GM12878 (cell line): ENCODE results near the gene DSE. TPM values are rescaled to one million over a fixed set of nuclear protein-coding genes. Genes with fewer than 3 reads are reported as not detected.

Experiments used
- ATAC-seq: fragments of 200-7000 bp; cut with Tn5 transposase; 3 replicates; pipeline ENCODE4 v1.9.1; 2020; ENCODE audit warnings: mild to moderate bottlenecking, moderate library complexity
- BruUV-seq: library from RNA; stranded (reverse); fragments of 400-500 nt; replicated peaks from 2 replicates; lab custom pipeline; 2021; lab: Mats Ljungman, UMichigan
- CTCF ChIA-PET: fragments of 300-600 bp; sonication (Branson Sonifier 250); formaldehyde crosslinking; extraction: SDS; loops from one replicate; lab custom pipeline; 2021; ENCODE audit warnings: inconsistent platforms; lab: Yijun Ruan, JAX
- POLR2A ChIA-PET: fragments of 350-600 bp; formaldehyde crosslinking; extraction: SDS; loops from one replicate; lab custom pipeline; 2021; ENCODE audit warnings: inconsistent platforms; lab: Charles Lee
- RAD21 ChIA-PET: fragments of 300-600 bp; sonication (Branson Sonifier 250); formaldehyde crosslinking; loops from one replicate; lab custom pipeline; 2023; ENCODE audit warnings: antibody characterized with exemption; ENCODE audit not compliant: unreplicated experiment; lab: Charles Lee
- SMC1A ChIA-PET: fragments of 300-600 bp; sonication (Branson Sonifier 250); formaldehyde crosslinking; loops from one replicate; lab custom pipeline; 2023; ENCODE audit not compliant: unreplicated experiment, uncharacterized antibody; lab: Charles Lee
- DNase-seq: peaks from one replicate; pipeline ENCODE4 v3.0.0-alpha.2; 2011; ENCODE audit warnings: low read depth, low spot score
- FAIRE-seq: peaks from 3 replicates; lab custom pipeline; 2011; peaks lifted over from hg19 to GRCh38; lab: Jason Lieb, UNC
- H2AFZ ChIP-seq: 2 replicates; pipeline ENCODE4 v1.6.0; 2011; ENCODE audit warnings: low read depth, low read length, control low read depth; ENCODE audit not compliant: control insufficient read depth
- H3K27ac ChIP-seq: 2 replicates; pipeline ENCODE4 v1.5.1; 2011; ENCODE audit warnings: control low read depth; ENCODE audit not compliant: control insufficient read depth, insufficient read depth
- H3K27me3 ChIP-seq, 2 experiments: replicated peaks in 1 of 2; 2 replicates each; pipeline versions ENCODE4 v1.6.0 to v1.6.1; 2011; ENCODE audit warnings: low read length in 1 of 2; ENCODE audit not compliant: control insufficient read depth in 2 of 2, insufficient read depth in 2 of 2
- H3K36me3 ChIP-seq, 2 experiments: 2 replicates each; pipeline ENCODE4 v1.5.1; 2011; ENCODE audit warnings: low read length in 1 of 2; ENCODE audit not compliant: control insufficient read depth in 2 of 2, insufficient read depth in 2 of 2
- H3K4me1 ChIP-seq: 2 replicates; pipeline ENCODE4 v1.6.1; 2011; ENCODE audit warnings: mild to moderate bottlenecking, low read length, moderate library complexity, mixed read lengths; ENCODE audit not compliant: control insufficient read depth, insufficient read depth
- H3K4me2 ChIP-seq: 2 replicates; pipeline ENCODE4 v1.6.0; 2011; ENCODE audit warnings: control low read depth; ENCODE audit not compliant: control insufficient read depth, insufficient read depth
- H3K4me3 ChIP-seq: fragments of 200-600 bp; sonication (generic); 2 replicates; pipeline ENCODE4 v1.5.1; 2016
- H3K79me2 ChIP-seq: 2 replicates; pipeline ENCODE4 v1.6.0; 2011; ENCODE audit warnings: low read length; ENCODE audit not compliant: control insufficient read depth, insufficient read depth
- H3K9ac ChIP-seq: 2 replicates; pipeline ENCODE4 v1.8.0; 2011; ENCODE audit warnings: low read length, control low read depth, mixed read lengths; ENCODE audit not compliant: control insufficient read depth, insufficient read depth
- H3K9me3 ChIP-seq: replicated peaks from 3 replicates; pipeline ENCODE4 v1.5.1; 2011; ENCODE audit warnings: mild to moderate bottlenecking, low read length; ENCODE audit not compliant: control insufficient read depth, insufficient read depth
- H4K20me1 ChIP-seq: 2 replicates; pipeline ENCODE4 v1.6.0; 2011; ENCODE audit not compliant: control insufficient read depth, insufficient read depth
- IKZF2 ChIP-seq, 2 experiments: fragments of 450-650 bp; IDR thresholded peaks; 2 replicates each; pipeline ENCODE4 v1.6.1; 2017; ENCODE audit warnings: mild to moderate bottlenecking in 2 of 2, moderate library complexity in 2 of 2
- MYC ChIP-seq: IDR thresholded peaks from 2 replicates; pipeline ENCODE4 v1.6.1; 2011; ENCODE audit warnings: mild to moderate bottlenecking, low read length, moderate library complexity, inconsistent platforms; ENCODE audit not compliant: insufficient read depth, insufficient replicate concordance, insufficient read length, severe bottlenecking
- NR2C1 ChIP-seq: fragments of 450-650 bp; IDR thresholded peaks from 2 replicates; pipeline ENCODE4 v1.6.1; 2017; ENCODE audit warnings: antibody characterized with exemption, mild to moderate bottlenecking, moderate library complexity
- NR2C2 ChIP-seq: IDR thresholded peaks from 2 replicates; pipeline ENCODE4 v1.6.1; 2011; ENCODE audit warnings: borderline replicate concordance, low read depth; ENCODE audit not compliant: control insufficient read depth, insufficient read length
- POU2F2 ChIP-seq: IDR thresholded peaks from 3 replicates; pipeline ENCODE4 v1.6.1; 2011; ENCODE audit warnings: low read depth, mild to moderate bottlenecking, low read length, borderline replicate concordance
- SMAD1 ChIP-seq: fragments of 450-650 bp; IDR thresholded peaks from 2 replicates; pipeline ENCODE4 v1.6.1; 2018; ENCODE audit warnings: mild to moderate bottlenecking, low read depth; ENCODE audit not compliant: partially characterized antibody
- SUPT20H ChIP-seq: IDR thresholded peaks from 2 replicates; pipeline ENCODE4 v1.6.1; 2011; ENCODE audit warnings: low read depth, mild to moderate bottlenecking, low read length, moderate library complexity, borderline replicate concordance; ENCODE audit not compliant: control insufficient read depth
- SUZ12 ChIP-seq: fragments of 200-600 bp; sonication (generic); IDR thresholded peaks from one replicate; pipeline ENCODE4 v1.6.1; 2018; ENCODE audit warnings: antibody characterized with exemption, mild to moderate bottlenecking; ENCODE audit not compliant: unreplicated experiment
- ZNF274 ChIP-seq: IDR thresholded peaks from one replicate; pipeline ENCODE4 v1.8.0; 2011; ENCODE audit not compliant: insufficient read length, insufficient read depth
- WGBS: methylation state at CpG from one replicate; pipeline ENCODE4 v1.1.6; 2016; ENCODE audit warnings: low lambda C conversion rate; ENCODE audit not compliant: insufficient replicate concordance, insufficient coverage; ENCODE audit errors: missing lambda C conversion rate; 5-methylcytosine and 5-hydroxymethylcytosine counted together
- in situ Hi-C: fragments of 300-500 bp; cut with MboI; formaldehyde crosslinking; loops from 9 replicates; pipeline ENCODE4 v1.14.3; 2018; ENCODE audit warnings: mixed read lengths
- intact Hi-C: fragments of 100-400 bp; cut with micrococcal nuclease; formaldehyde crosslinking; loops from one replicate; pipeline ENCODE4 v1.14.2; 2022; ENCODE audit not compliant: unreplicated experiment
- polyA plus RNA-seq, 11 experiments: library from polyadenylated mRNA; depleted of rRNA in 4 of 11; unstranded in 6 of 11; stranded (reverse) in 5 of 11; fragments of >200 nt; fragmentation: Nextera tagmentation in 4 of 11; fragmentation: Illumina TruSeq in 1 of 11; extraction: Ambion mirVana in 4 of 11; extraction: Trizol in 1 of 11; gene quantifications; 1 replicate in 1 of 11; 2 replicates in 10 of 11; pipeline versions ENCODE4 v1.2.1 to v1.2.3, GENCODE V29; 2011 to 2016; ENCODE audit warnings: inconsistent platforms in 2 of 11, missing spikeins in 2 of 11, low read depth in 1 of 11
- total RNA-seq, 4 experiments: library from RNA; depleted of rRNA in 3 of 4; stranded (reverse); fragments of >200 nt in 3 of 4; fragmentation: Illumina TruSeq in 1 of 4; extraction: Trizol in 1 of 4; gene quantifications; 2 replicates each; pipeline versions ENCODE4 v1.2.1 to v1.2.3, GENCODE V29; 2013 to 2021
- TF ChIP-seq, protein P1 (sequence below): IDR thresholded peaks from 2 replicates; pipeline ENCODE4 v1.6.1; 2012; ENCODE audit warnings: low read length, inconsistent platforms
- TF ChIP-seq, protein P2 (sequence below), 3 experiments: IDR thresholded peaks in 2 of 3; conservative IDR thresholded peaks in 1 of 3; 2 replicates each; pipeline ENCODE4 v1.5.1; 2011; ENCODE audit warnings: low read depth in 3 of 3, low read length in 3 of 3, mild to moderate bottlenecking in 3 of 3, control low read depth in 2 of 3, moderate library complexity in 2 of 3, inconsistent platforms in 1 of 3, mixed read lengths in 1 of 3; ENCODE audit not compliant: control insufficient read depth in 2 of 3, insufficient read depth in 1 of 3; ENCODE audit errors: extremely low read depth in 1 of 3

The DSE gene
- total and polyA plus RNA-seq, 10 of the 15 experiments (the other 5 are each of a cell fraction or from before 2014, with no cell fraction given) = 12.6 to 76.4 (median 43.0) TPM

DNA sequence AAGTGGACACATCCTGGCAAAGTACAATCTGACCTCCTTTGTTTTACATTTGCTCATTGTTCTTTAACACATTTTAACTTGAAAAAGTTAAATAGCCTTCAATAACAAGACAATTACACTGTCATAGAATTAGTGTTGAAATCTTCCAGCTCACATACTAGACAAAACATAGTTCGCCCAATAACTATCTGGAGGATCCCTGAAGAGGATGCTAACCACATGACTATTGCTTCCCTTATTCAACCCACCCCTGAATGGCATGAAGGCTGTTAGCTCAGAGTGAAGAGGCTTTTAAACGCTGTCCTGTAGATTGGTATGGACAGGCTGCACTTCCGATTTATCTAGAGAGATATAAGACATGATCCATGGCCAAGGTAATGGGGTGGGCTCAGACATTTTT lies 15.0 kb upstream of the DSE start:
- Histone ChIP-seq H3K27ac (no peak overlapping the region), H3K79me2 (no peaks in the 10 kb centered on the region), H3K36me3 (no peaks in the 10 kb centered on the region), H3K9ac (no peak overlapping the region), H2AFZ (no peak overlapping the region), H3K4me3 (no peak overlapping the region), H3K4me2 (no peak overlapping the region), H3K27me3 (no peaks in the 10 kb centered on the region), H3K4me1 (peaks cover 9% of the 10 kb centered on the region; the same call in 1 of the 2 replicates), H4K20me1 (no peaks in the 10 kb centered on the region), H3K9me3 (no peaks in the 10 kb centered on the region)
- ATAC-seq (no peak), FAIRE-seq (peak; percentile 18), DNase-seq (no peak)
- in situ Hi-C loops = no loop called here
- no TSS peak for BruUV-seq
- no peak for TF ChIP-seq MYC
- intact Hi-C loops = no loop called here
- ChIA-PET CTCF (interaction anchor here (1.5 to 2.2 kb wide), 3 partner anchors 11 to 68 kb away, joined by 3 to 11 read pairs (median 5); no protein-coding TSS in a partner anchor), RAD21 (interaction anchor here (2.0 kb wide), 1 partner anchor 11 kb away, joined by 5 read pairs; no protein-coding TSS in a partner anchor), POLR2A (no interaction called here), SMC1A (interaction anchor here (1.0 to 1.4 kb wide), 3 partner anchors 15 to 68 kb away, joined by 3 to 4 read pairs (median 3); partner anchors contain the start of gene DSE)
- 96% methylated on average over 3 of the region's 3 CpGs for WGBS

DNA sequence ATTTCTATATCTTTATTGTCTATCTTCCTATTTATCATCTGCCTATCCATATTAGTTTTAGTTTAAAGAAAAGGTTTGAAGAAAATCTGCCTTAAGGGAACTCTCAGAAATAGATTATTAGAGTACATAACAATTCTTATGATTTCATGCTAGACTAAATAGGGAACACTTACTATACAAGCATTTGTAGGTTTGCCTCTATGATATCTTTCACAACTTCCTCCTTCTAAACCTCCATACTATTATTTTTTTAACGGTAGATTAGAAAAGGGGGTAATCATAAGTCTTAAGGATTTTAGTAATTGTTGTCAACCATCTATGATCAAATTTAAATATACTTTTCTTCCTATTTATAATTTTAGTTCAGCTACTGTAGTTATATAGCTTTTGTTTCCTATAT lies 11.6 kb upstream of the DSE start:
- in situ Hi-C loops (no loop called here), intact Hi-C loops (no loop called here)
- Histone ChIP-seq H3K36me3 (no peaks in the 10 kb centered on the region), H3K27ac (no peak overlapping the region), H3K4me2 (no peak overlapping the region), H3K9ac (no peak overlapping the region), H4K20me1 (no peaks in the 10 kb centered on the region), H2AFZ (no peak overlapping the region), H3K79me2 (no peaks in the 10 kb centered on the region), H3K27me3 (no peaks in the 10 kb centered on the region), H3K9me3 (no peaks in the 10 kb centered on the region), H3K4me1 (no peaks in the 10 kb centered on the region), H3K4me3 (no peak overlapping the region)
- FAIRE-seq (no peak), ATAC-seq (no peak), DNase-seq (no peak)
- no TSS peak for BruUV-seq
- ChIA-PET CTCF (interaction anchor here (0.8 to 1.3 kb wide), 4 partner anchors 9 to 85 kb away, joined by 3 read pairs; no protein-coding TSS in a partner anchor), RAD21 (interaction anchor here (1.1 to 1.3 kb wide), 2 partner anchors 8 to 31 kb away, joined by 3 read pairs; no protein-coding TSS in a partner anchor), SMC1A (interaction anchor here (0.7 to 2.3 kb wide), 10 partner anchors 9 to 264 kb away, joined by 3 to 10 read pairs (median 3); partner anchors contain the start of gene DSE), POLR2A (interaction anchor here (0.8 to 1.2 kb wide), 2 partner anchors 10 to 258 kb away, joined by 3 to 4 read pairs; partner anchors contain the start of gene NT5DC1)
- WGBS = 100% methylated on average over 1 of the region's 1 CpG
- TF ChIP-seq ZNF274 = no peak
- TF ChIP-seq, protein P1, sequence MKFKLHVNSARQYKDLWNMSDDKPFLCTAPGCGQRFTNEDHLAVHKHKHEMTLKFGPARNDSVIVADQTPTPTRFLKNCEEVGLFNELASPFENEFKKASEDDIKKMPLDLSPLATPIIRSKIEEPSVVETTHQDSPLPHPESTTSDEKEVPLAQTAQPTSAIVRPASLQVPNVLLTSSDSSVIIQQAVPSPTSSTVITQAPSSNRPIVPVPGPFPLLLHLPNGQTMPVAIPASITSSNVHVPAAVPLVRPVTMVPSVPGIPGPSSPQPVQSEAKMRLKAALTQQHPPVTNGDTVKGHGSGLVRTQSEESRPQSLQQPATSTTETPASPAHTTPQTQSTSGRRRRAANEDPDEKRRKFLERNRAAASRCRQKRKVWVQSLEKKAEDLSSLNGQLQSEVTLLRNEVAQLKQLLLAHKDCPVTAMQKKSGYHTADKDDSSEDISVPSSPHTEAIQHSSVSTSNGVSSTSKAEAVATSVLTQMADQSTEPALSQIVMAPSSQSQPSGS = no peak
- TF ChIP-seq NR2C2 = no peak
- no peak for TF ChIP-seq SUZ12
- TF ChIP-seq SUPT20H = no peak
- TF ChIP-seq SMAD1 = no peak
- TF ChIP-seq, protein P2, sequence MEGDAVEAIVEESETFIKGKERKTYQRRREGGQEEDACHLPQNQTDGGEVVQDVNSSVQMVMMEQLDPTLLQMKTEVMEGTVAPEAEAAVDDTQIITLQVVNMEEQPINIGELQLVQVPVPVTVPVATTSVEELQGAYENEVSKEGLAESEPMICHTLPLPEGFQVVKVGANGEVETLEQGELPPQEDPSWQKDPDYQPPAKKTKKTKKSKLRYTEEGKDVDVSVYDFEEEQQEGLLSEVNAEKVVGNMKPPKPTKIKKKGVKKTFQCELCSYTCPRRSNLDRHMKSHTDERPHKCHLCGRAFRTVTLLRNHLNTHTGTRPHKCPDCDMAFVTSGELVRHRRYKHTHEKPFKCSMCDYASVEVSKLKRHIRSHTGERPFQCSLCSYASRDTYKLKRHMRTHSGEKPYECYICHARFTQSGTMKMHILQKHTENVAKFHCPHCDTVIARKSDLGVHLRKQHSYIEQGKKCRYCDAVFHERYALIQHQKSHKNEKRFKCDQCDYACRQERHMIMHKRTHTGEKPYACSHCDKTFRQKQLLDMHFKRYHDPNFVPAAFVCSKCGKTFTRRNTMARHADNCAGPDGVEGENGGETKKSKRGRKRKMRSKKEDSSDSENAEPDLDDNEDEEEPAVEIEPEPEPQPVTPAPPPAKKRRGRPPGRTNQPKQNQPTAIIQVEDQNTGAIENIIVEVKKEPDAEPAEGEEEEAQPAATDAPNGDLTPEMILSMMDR (IDR thresholded peaks at IDR 0.05 in 2 of 3, conservative IDR thresholded peaks at IDR 0.05 in 1 of 3; ENCODE audit: control insufficient read depth in 2 of 3, extremely low read depth in 1 of 3, insufficient read depth in 1 of 3, low read depth in 3 of 3, low read length in 3 of 3) = no peak
- no peak for TF ChIP-seq NR2C1
- no peak for TF ChIP-seq POU2F2
- TF ChIP-seq MYC = no peak
- TF ChIP-seq IKZF2 (IDR thresholded peaks at IDR 0.05) = no peak
